Measurements from ENCODE around the gene LRR1. TPM values are rescaled to one million over a fixed set of nuclear protein-coding genes. Genes with fewer than 3 reads are reported as not detected.

The LRR1 gene
- total RNA-seq, 1 donor from 2014 or later: 3.7 TPM

GRCh38 chr14:49634547-49635334, 36.0 kb downstream of the LRR1 start, which contains the start of gene DNAAF2:
DNAAF2 (minus strand) TSS chr14:49635244; CDS start chr14:49635149, 95 bp downstream.
- H3K9me3 ChIP-seq: no peaks in the 10 kb centered on the region
- peaks cover 51% of the 10 kb centered on the region for H3K4me1 ChIP-seq
- peak in 1 of 2 donors; percentile 35 for TF ChIP-seq POLR2AphosphoS5 (IDR thresholded peaks at IDR 0.05; ENCODE audit: insufficient read depth in 1 of 2, low read depth in 1 of 2)
- no peak for TF ChIP-seq POLR2A (IDR thresholded peaks at IDR 0.05)

GRCh38 chr14:49636866-49637265, 38.1 kb downstream of the LRR1 start:
- Histone ChIP-seq H3K4me3 (no peak overlapping the region), H3K9me3 (no peaks in the 10 kb centered on the region), H3K27me3 (no peaks in the 10 kb centered on the region), H3K27ac (no peak overlapping the region), H3K36me3 (no peaks in the 10 kb centered on the region), H3K4me1 (peaks cover 57% of the 10 kb centered on the region)
- intact Hi-C loops (cut with DNase I): no loop called here
- no peak for TF ChIP-seq CTCF (IDR thresholded peaks at IDR 0.05)
- no peak for TF ChIP-seq POLR2A (IDR thresholded peaks at IDR 0.05)
- no peak for TF ChIP-seq POLR2AphosphoS5 (IDR thresholded peaks at IDR 0.05; ENCODE audit: insufficient read depth in 1 of 2, low read depth in 1 of 2)
- no peak for DNase-seq (ENCODE audit: extremely low spot score in 2 of 2)

More at GRCh38 chr14:49634547-49635334, 36.0 kb downstream of the LRR1 start, which contains the start of gene DNAAF2:
- DNase-seq (ENCODE audit: extremely low spot score in 2 of 2): no peak
- peak within 1 kb of the TSS; percentile 97 for H3K27ac ChIP-seq
- H3K4me3 ChIP-seq: peak within 1 kb of the TSS; percentile 69 to 97
- intact Hi-C loops (cut with DNase I): loop anchor here (5.0 kb wide), 1 partner anchor 133 kb away; the partner anchor contains the start of gene KLHDC2
- no peaks in the 10 kb centered on the region for H3K36me3 ChIP-seq
- no peaks in the 10 kb centered on the region for H3K27me3 ChIP-seq

GRCh38 chr14:49637534-49638078, 38.9 kb downstream of the LRR1 start:
- H3K27ac ChIP-seq: no peak overlapping the region
- no peak for TF ChIP-seq CTCF (IDR thresholded peaks at IDR 0.05)
- no peak for TF ChIP-seq POLR2AphosphoS5 (IDR thresholded peaks at IDR 0.05; ENCODE audit: insufficient read depth in 1 of 2, low read depth in 1 of 2)
- no peak for TF ChIP-seq POLR2A (IDR thresholded peaks at IDR 0.05)
- peaks cover 57% of the 10 kb centered on the region for H3K4me1 ChIP-seq
- H3K9me3 ChIP-seq: no peaks in the 10 kb centered on the region
- intact Hi-C loops (cut with DNase I): no loop called here
- H3K4me3 ChIP-seq: no peak overlapping the region
- no peak for DNase-seq (ENCODE audit: extremely low spot score in 2 of 2)
- H3K27me3 ChIP-seq: no peaks in the 10 kb centered on the region
- no peaks in the 10 kb centered on the region for H3K36me3 ChIP-seq

- Histone ChIP-seq H3K36me3 (no peaks in the 10 kb centered on the region), H3K27ac (no peak overlapping the region), H3K4me3 (no peak overlapping the region), H3K9me3 (no peaks in the 10 kb centered on the region), H3K4me1 (peaks cover 49% of the 10 kb centered on the region), H3K27me3 (no peaks in the 10 kb centered on the region)
- TF ChIP-seq POLR2AphosphoS5 (IDR thresholded peaks at IDR 0.05; ENCODE audit: insufficient read depth in 1 of 2, low read depth in 1 of 2) (no peak), POLR2A (IDR thresholded peaks at IDR 0.05) (no peak), CTCF (IDR thresholded peaks at IDR 0.05) (no peak)
- no peak for DNase-seq (ENCODE audit: extremely low spot score in 2 of 2)
- intact Hi-C loops (cut with DNase I): loop anchor here (2.0 kb wide), 1 partner anchor 50 kb away; no protein-coding TSS in a partner anchor
These were observed 42.0 kb downstream of the LRR1 start for GRCh38 chr14:49640540-49641417.

GRCh38 chr14:49641697-49642129, 43.0 kb downstream of the LRR1 start:
- peaks cover 40% of the 10 kb centered on the region for H3K4me1 ChIP-seq
- no peaks in the 10 kb centered on the region for H3K36me3 ChIP-seq
- no peak overlapping the region for H3K4me3 ChIP-seq
- no peaks in the 10 kb centered on the region for H3K27me3 ChIP-seq
- no peak for TF ChIP-seq POLR2A (IDR thresholded peaks at IDR 0.05)
- no peak for TF ChIP-seq CTCF (IDR thresholded peaks at IDR 0.05)
- no peak for TF ChIP-seq POLR2AphosphoS5 (IDR thresholded peaks at IDR 0.05; ENCODE audit: insufficient read depth in 1 of 2, low read depth in 1 of 2)
- no peaks in the 10 kb centered on the region for H3K9me3 ChIP-seq
- no peak overlapping the region for H3K27ac ChIP-seq
- intact Hi-C loops (cut with DNase I): loop anchor here (2.0 kb wide), 1 partner anchor 49 kb away; no protein-coding TSS in a partner anchor
- no peak for DNase-seq (ENCODE audit: extremely low spot score in 2 of 2)

Measured in vagina (tissue), 2 donors.